Trophoblast cell (in vitro differentiated cells and primary cell): Measurements from ENCODE around the gene PDPK1.

Experiments used
- DNase-seq, 2 donors: peaks; one replicate each; pipeline ENCODE4 v3.0.0-alpha.2; 2016
- H2AFZ ChIP-seq: 2 replicates; pipeline ENCODE4 v1.6.1; 2013; ENCODE audit warnings: low read length, moderate library complexity, mild to moderate bottlenecking; ENCODE audit not compliant: insufficient read depth, poor library complexity
- H2AK5ac ChIP-seq: 2 replicates; pipeline ENCODE4 v1.6.1; 2013; ENCODE audit warnings: mild to moderate bottlenecking, low read length
- H2BK120ac ChIP-seq: 2 replicates; pipeline ENCODE4 v1.6.1; 2013; ENCODE audit warnings: low read length, mild to moderate bottlenecking, moderate library complexity; ENCODE audit not compliant: insufficient read depth, poor library complexity
- H2BK12ac ChIP-seq: 2 replicates; pipeline ENCODE4 v1.6.1; 2013; ENCODE audit warnings: mild to moderate bottlenecking, low read length, moderate library complexity
- H2BK5ac ChIP-seq: 2 replicates; pipeline ENCODE4 v1.6.1; 2013; ENCODE audit warnings: low read length, low read depth, moderate library complexity, mild to moderate bottlenecking; ENCODE audit not compliant: poor library complexity
- H3K14ac ChIP-seq: 2 replicates; pipeline ENCODE4 v1.6.1; 2013; ENCODE audit warnings: mild to moderate bottlenecking, low read length
- H3K18ac ChIP-seq: 2 replicates; pipeline ENCODE4 v1.6.1; 2013; ENCODE audit warnings: mild to moderate bottlenecking, low read length
- H3K23ac ChIP-seq: 2 replicates; pipeline ENCODE4 v1.6.1; 2013; ENCODE audit warnings: low read length
- H3K27ac ChIP-seq: 2 replicates; pipeline ENCODE4 v1.5.1; 2013; ENCODE audit warnings: low read depth, mild to moderate bottlenecking, inconsistent platforms, low read length, moderate library complexity
- H3K27me3 ChIP-seq: 2 replicates; pipeline ENCODE4 v1.6.1; 2013; ENCODE audit warnings: inconsistent platforms, mild to moderate bottlenecking, low read length, moderate library complexity; ENCODE audit not compliant: insufficient read depth
- H3K36me3 ChIP-seq, 2 experiments: 1 replicate in 1 of 2; 2 replicates in 1 of 2; pipeline ENCODE4 v1.6.1; 2013; ENCODE audit warnings: low read length in 2 of 2, mild to moderate bottlenecking in 2 of 2, moderate library complexity in 1 of 2; ENCODE audit not compliant: insufficient read depth in 2 of 2, control insufficient read depth in 1 of 2
- H3K4ac ChIP-seq: 2 replicates; pipeline ENCODE4 v1.6.1; 2013; ENCODE audit warnings: low read depth, mild to moderate bottlenecking, low read length, moderate library complexity
- H3K4me1 ChIP-seq, 2 experiments: 1 replicate in 1 of 2; 2 replicates in 1 of 2; pipeline ENCODE4 v1.6.1; 2013; ENCODE audit warnings: low read length in 2 of 2, mild to moderate bottlenecking in 2 of 2, moderate library complexity in 1 of 2; ENCODE audit not compliant: insufficient read depth in 2 of 2, control insufficient read depth in 1 of 2
- H3K4me2 ChIP-seq: 2 replicates; pipeline ENCODE4 v1.6.1; 2013; ENCODE audit warnings: inconsistent platforms, mild to moderate bottlenecking, low read length, moderate library complexity
- H3K4me3 ChIP-seq: 2 replicates; pipeline ENCODE4 v1.5.1; 2013; ENCODE audit warnings: mild to moderate bottlenecking, low read depth, low read length, inconsistent platforms
- H3K79me1 ChIP-seq: one replicate; pipeline ENCODE4 v1.6.1; 2013; ENCODE audit warnings: low read length
- H3K79me2 ChIP-seq: 2 replicates; pipeline ENCODE4 v1.6.1; 2013; ENCODE audit warnings: low read length, mild to moderate bottlenecking; ENCODE audit not compliant: control insufficient read depth, insufficient read depth, poor library complexity
- H3K9ac ChIP-seq: 2 replicates; pipeline ENCODE4 v1.6.1; 2013; ENCODE audit warnings: mild to moderate bottlenecking, low read length
- H3K9me3 ChIP-seq: 2 replicates; pipeline ENCODE4 v1.6.1; 2013; ENCODE audit warnings: low read depth, mild to moderate bottlenecking, control low read depth, inconsistent platforms, low read length; ENCODE audit not compliant: insufficient read depth
- H4K12ac ChIP-seq: 2 replicates; pipeline ENCODE4 v1.6.1; 2013; ENCODE audit warnings: low read depth, mild to moderate bottlenecking, low read length, moderate library complexity
- H4K8ac ChIP-seq: 2 replicates; pipeline ENCODE4 v1.6.1; 2013; ENCODE audit warnings: low read depth, mild to moderate bottlenecking, low read length, moderate library complexity
- H4K91ac ChIP-seq: one replicate; pipeline ENCODE4 v1.6.1; 2013; ENCODE audit warnings: low read depth, mild to moderate bottlenecking, low read length, moderate library complexity
- WGBS: extraction: QIAGEN DNeasy Blood & Tissue Kit; methylation state at CpG from one replicate; pipeline ENCODE4 v1.1.7; 2013; ENCODE audit warnings: missing lambda C conversion rate; ENCODE audit not compliant: insufficient read length, insufficient coverage; ENCODE audit errors: extremely low coverage; 5-methylcytosine and 5-hydroxymethylcytosine counted together

The PDPK1 gene

GRCh38 chr16:2529061-2529931 is 8.5 kb upstream of the PDPK1 start:
- H3K36me3 ChIP-seq = peaks cover 53 to 54% of the 10 kb centered on the region in 2 experiments
- H3K4me1 ChIP-seq = peaks cover 5 to 9% of the 10 kb centered on the region in 2 experiments
- no peak overlapping the region for H2BK12ac ChIP-seq
- H3K79me2 ChIP-seq = peaks cover 3% of the 10 kb centered on the region
- no peak overlapping the region for H2BK5ac ChIP-seq
- DNase-seq = no peak
- no peak overlapping the region for H2AK5ac ChIP-seq
- H3K14ac ChIP-seq = no peak overlapping the region
- no peak overlapping the region for H4K12ac ChIP-seq
- H4K8ac ChIP-seq = no peak overlapping the region
- no peak overlapping the region for H3K23ac ChIP-seq
- H3K9me3 ChIP-seq = no peaks in the 10 kb centered on the region
- H3K4ac ChIP-seq = no peak overlapping the region
- no peak overlapping the region for H3K27ac ChIP-seq
- no peak overlapping the region for H3K18ac ChIP-seq
- no peak overlapping the region for H3K4me3 ChIP-seq
- H2AFZ ChIP-seq = no peak overlapping the region
- H3K79me1 ChIP-seq = peaks cover 12% of the 10 kb centered on the region
- no CpG with 5 or more reads among the region's 32 CpGs for WGBS
- no peak overlapping the region for H3K9ac ChIP-seq
- H4K91ac ChIP-seq = no peak overlapping the region
- no peaks in the 10 kb centered on the region for H3K27me3 ChIP-seq
- no peak overlapping the region for H2BK120ac ChIP-seq
- H3K4me2 ChIP-seq = no peak overlapping the region

- no CpG with 5 or more reads among the region's 15 CpGs for WGBS
- Histone ChIP-seq H2AK5ac (no peak overlapping the region), H3K79me1 (peaks cover 12% of the 10 kb centered on the region), H4K8ac (no peak overlapping the region), H3K4me3 (no peak overlapping the region), H3K27me3 (no peaks in the 10 kb centered on the region), H3K9me3 (no peaks in the 10 kb centered on the region), H3K79me2 (peaks cover 3% of the 10 kb centered on the region), H3K18ac (no peak overlapping the region), H3K23ac (no peak overlapping the region), H2AFZ (no peak overlapping the region), H2BK12ac (no peak overlapping the region), H3K9ac (no peak overlapping the region), H3K4me1 (peaks cover 5 to 9% of the 10 kb centered on the region in 2 experiments), H2BK120ac (no peak overlapping the region), H3K4me2 (no peak overlapping the region), H4K91ac (no peak overlapping the region), H3K27ac (no peak overlapping the region), H2BK5ac (no peak overlapping the region), H3K14ac (no peak overlapping the region), H4K12ac (no peak overlapping the region), H3K4ac (no peak overlapping the region), H3K36me3 (peaks cover 49% of the 10 kb centered on the region in 2 experiments)
- DNase-seq = no peak
Measured at GRCh38 chr16:2529961-2530628, 7.7 kb upstream of the PDPK1 start.

- no peak overlapping the region for H2BK120ac ChIP-seq
- H3K4ac ChIP-seq = no peak overlapping the region
- H3K4me3 ChIP-seq = no peak overlapping the region
- H4K91ac ChIP-seq = peak overlapping the region; percentile 9
- DNase-seq = no peak
- H3K4me1 ChIP-seq = peaks cover 5 to 10% of the 10 kb centered on the region in 2 experiments
- H3K4me2 ChIP-seq = no peak overlapping the region
- WGBS = no CpG with 5 or more reads among the region's 14 CpGs
- H3K23ac ChIP-seq = no peak overlapping the region
- H2AFZ ChIP-seq = no peak overlapping the region
- no peak overlapping the region for H4K8ac ChIP-seq
- H2BK12ac ChIP-seq = no peak overlapping the region
- no peak overlapping the region for H3K14ac ChIP-seq
- H3K27me3 ChIP-seq = no peaks in the 10 kb centered on the region
- H3K27ac ChIP-seq = no peak overlapping the region
- peaks cover 47 to 49% of the 10 kb centered on the region in 2 experiments for H3K36me3 ChIP-seq
- peaks cover 3% of the 10 kb centered on the region for H3K79me2 ChIP-seq
- no peak overlapping the region for H3K9ac ChIP-seq
- no peaks in the 10 kb centered on the region for H3K9me3 ChIP-seq
- no peak overlapping the region for H3K18ac ChIP-seq
- peaks cover 12% of the 10 kb centered on the region for H3K79me1 ChIP-seq
- no peak overlapping the region for H2AK5ac ChIP-seq
- no peak overlapping the region for H2BK5ac ChIP-seq
- no peak overlapping the region for H4K12ac ChIP-seq
Measured at GRCh38 chr16:2530629-2531318, 7.0 kb upstream of the PDPK1 start.

- H3K36me3 ChIP-seq = peaks cover 42 to 43% of the 10 kb centered on the region in 2 experiments
- peak within 1 kb of the TSS; percentile 10 for H2BK12ac ChIP-seq
- peak within 1 kb of the TSS; percentile 77 for H4K8ac ChIP-seq
- H3K4ac ChIP-seq = peak within 1 kb of the TSS; percentile 22
- peak within 1 kb of the TSS; percentile 15 for H2BK5ac ChIP-seq
- H3K79me1 ChIP-seq = peaks cover 12% of the 10 kb centered on the region
- peaks cover 3% of the 10 kb centered on the region for H3K79me2 ChIP-seq
- H3K4me1 ChIP-seq = peaks cover 9 to 15% of the 10 kb centered on the region in 2 experiments
- peak within 1 kb of the TSS; percentile 68 for H3K4me3 ChIP-seq
- peak within 1 kb of the TSS; percentile 45 for H2AK5ac ChIP-seq
- H2AFZ ChIP-seq = peak within 1 kb of the TSS; percentile 57
- H3K9ac ChIP-seq = peak within 1 kb of the TSS; percentile 81
- peak within 1 kb of the TSS; percentile 71 for H3K14ac ChIP-seq
- peak within 1 kb of the TSS; percentile 24 for H3K27ac ChIP-seq
- H2BK120ac ChIP-seq = no peak within 1 kb of the TSS
- H3K23ac ChIP-seq = no peak within 1 kb of the TSS
- DNase-seq = no peak
- whole genome bisulfite sequencing = no CpG with 5 or more reads among the region's 11 CpGs
- peak within 1 kb of the TSS; percentile 70 for H4K12ac ChIP-seq
- H3K9me3 ChIP-seq = peaks cover 4% of the 10 kb centered on the region
- no peaks in the 10 kb centered on the region for H3K27me3 ChIP-seq
- peak within 1 kb of the TSS; percentile 27 for H3K18ac ChIP-seq
- peak within 1 kb of the TSS; percentile 96 for H3K4me2 ChIP-seq
- H4K91ac ChIP-seq = peak within 1 kb of the TSS; percentile 50
Measured at GRCh38 chr16:2531371-2531695, 6.5 kb upstream of the PDPK1 start, which contains the start of gene CEMP1. Gene CEMP1 (minus strand): TSS chr16:2531408. CDS start chr16:2531073, 335 bp downstream.
